NT2/D1 (cell line): ENCODE measurements around the gene TMEM100.

Experiments used
- YY1 ChIP-seq: IDR thresholded peaks from 2 replicates; pipeline ENCODE4 v1.6.1; 2011; ENCODE audit not compliant: insufficient read length, insufficient read depth
- ZNF274 ChIP-seq: IDR thresholded peaks from 2 replicates; pipeline ENCODE4 v1.6.1; 2011; ENCODE audit warnings: mild to moderate bottlenecking, low read depth, low read length

DNA sequence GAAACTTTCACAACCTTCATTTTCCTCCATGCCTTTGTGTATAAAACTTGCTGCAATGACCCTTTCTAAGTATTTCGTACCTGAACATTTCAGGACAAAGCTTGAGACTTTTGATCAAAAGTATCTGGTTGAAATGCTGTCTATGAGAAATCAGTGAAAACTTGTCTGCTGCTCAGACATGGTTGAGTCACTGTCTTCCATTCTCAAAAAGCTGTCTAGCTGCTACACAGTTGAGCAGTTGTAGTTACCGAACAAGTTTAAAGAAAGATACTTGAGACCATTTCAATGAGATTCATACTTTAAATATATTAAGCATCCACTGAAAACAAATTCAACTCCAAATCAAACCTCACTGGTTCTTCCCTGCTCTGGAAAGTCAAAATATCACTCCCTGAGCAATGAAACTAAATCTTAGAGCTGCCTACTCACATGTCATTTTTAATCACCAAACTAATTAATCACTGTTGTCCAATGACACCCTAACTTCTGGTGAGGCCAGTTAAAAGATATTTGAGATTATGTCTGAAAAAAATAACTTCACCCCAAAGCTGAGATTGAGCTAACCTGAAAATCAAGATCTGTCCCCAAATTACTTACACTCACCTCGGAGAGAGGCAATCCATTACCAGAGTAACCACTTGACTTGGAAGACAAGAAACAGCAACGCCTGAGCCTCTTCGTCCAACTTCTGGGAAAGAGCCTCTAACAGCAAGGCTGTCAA lies 488 bp downstream of the TMEM100 start:
- TF ChIP-seq YY1 (no peak), ZNF274 (no peak)
